DOHH2 (cell line): ENCODE measurements around the gene NCKAP5.

Source experiments
- EZH2phosphoT487 ChIP-seq: fragments of 200-600 bp; sonication (generic); IDR thresholded peaks from 2 replicates; pipeline ENCODE4 v1.6.1; 2017; ENCODE audit warnings: borderline replicate concordance, mild to moderate bottlenecking, antibody characterized with exemption, low read length, moderate library complexity, mixed read lengths
- TF ChIP-seq, protein P1 (sequence below): fragments of 200-600 bp; sonication (generic); IDR thresholded peaks from one replicate; pipeline ENCODE4 v1.5.1; 2014; ENCODE audit warnings: antibody characterized with exemption, mild to moderate bottlenecking, low read depth, low read length; ENCODE audit not compliant: poor library complexity, severe bottlenecking

DNA sequence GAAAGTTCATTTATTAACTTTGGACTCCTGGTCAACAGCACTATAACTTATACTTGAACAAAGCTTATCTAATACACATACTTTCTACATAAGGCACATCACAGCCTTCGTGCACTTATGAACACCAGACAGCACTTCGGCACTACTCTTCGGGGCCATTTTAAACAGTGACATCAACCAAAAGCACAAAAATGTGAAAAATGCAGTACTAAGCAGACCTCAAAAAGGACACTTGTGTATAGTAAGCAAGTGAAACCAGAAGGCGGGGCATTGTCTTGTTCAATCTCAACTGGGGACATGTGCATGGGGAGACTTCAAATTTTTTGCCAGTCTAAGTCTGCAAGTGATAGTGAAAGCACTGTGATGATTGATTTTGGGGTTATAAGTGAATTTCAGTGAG is 163.0 kb downstream of the NCKAP5 start:
- TF ChIP-seq, protein P1, sequence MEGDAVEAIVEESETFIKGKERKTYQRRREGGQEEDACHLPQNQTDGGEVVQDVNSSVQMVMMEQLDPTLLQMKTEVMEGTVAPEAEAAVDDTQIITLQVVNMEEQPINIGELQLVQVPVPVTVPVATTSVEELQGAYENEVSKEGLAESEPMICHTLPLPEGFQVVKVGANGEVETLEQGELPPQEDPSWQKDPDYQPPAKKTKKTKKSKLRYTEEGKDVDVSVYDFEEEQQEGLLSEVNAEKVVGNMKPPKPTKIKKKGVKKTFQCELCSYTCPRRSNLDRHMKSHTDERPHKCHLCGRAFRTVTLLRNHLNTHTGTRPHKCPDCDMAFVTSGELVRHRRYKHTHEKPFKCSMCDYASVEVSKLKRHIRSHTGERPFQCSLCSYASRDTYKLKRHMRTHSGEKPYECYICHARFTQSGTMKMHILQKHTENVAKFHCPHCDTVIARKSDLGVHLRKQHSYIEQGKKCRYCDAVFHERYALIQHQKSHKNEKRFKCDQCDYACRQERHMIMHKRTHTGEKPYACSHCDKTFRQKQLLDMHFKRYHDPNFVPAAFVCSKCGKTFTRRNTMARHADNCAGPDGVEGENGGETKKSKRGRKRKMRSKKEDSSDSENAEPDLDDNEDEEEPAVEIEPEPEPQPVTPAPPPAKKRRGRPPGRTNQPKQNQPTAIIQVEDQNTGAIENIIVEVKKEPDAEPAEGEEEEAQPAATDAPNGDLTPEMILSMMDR, result no peak
- no peak for TF ChIP-seq EZH2phosphoT487
